Measurements from ENCODE around the gene ZC3H13.

- TF ChIP-seq, protein P1, sequence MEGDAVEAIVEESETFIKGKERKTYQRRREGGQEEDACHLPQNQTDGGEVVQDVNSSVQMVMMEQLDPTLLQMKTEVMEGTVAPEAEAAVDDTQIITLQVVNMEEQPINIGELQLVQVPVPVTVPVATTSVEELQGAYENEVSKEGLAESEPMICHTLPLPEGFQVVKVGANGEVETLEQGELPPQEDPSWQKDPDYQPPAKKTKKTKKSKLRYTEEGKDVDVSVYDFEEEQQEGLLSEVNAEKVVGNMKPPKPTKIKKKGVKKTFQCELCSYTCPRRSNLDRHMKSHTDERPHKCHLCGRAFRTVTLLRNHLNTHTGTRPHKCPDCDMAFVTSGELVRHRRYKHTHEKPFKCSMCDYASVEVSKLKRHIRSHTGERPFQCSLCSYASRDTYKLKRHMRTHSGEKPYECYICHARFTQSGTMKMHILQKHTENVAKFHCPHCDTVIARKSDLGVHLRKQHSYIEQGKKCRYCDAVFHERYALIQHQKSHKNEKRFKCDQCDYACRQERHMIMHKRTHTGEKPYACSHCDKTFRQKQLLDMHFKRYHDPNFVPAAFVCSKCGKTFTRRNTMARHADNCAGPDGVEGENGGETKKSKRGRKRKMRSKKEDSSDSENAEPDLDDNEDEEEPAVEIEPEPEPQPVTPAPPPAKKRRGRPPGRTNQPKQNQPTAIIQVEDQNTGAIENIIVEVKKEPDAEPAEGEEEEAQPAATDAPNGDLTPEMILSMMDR (conservative IDR thresholded peaks at IDR 0.05; ENCODE audit: low read length) = no peak
- no peak for TF ChIP-seq EZH2phosphoT487 (IDR thresholded peaks at IDR 0.05; ENCODE audit: borderline replicate concordance, low read depth, low read length)
Measured at GRCh38 chr13:45967589-45967988, 85.0 kb downstream of the ZC3H13 start.

Data from OCI-LY7 (cell line).